Measurements from ENCODE around the gene SLC44A2.
"Not testable (repeated sequence)": the region's sequence is repeated elsewhere in the genome, so short reads cannot be mapped to it uniquely, and the experiment has no call there.

Gene SLC44A2

DNA sequence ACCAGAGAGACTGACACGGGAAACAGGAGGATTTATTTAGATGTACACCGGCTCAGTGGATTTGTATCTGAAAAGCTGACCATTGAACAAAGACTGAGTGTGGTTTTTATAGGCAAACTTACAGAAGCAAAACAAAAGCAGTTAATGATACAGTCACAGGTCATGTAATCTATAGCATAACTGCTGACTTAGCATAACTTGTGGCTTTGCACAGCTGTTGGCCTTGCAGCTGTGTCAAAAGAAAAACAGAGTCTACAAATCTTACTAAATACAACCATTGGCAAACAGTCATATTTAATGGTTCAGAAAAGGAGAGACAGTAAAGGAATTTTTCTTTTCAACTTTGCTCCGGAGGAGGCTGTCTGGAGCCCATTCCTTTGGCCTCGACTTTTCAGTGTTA lies 26.5 kb downstream of the SLC44A2 start:
- no peak for DNase-seq (ENCODE audit: low spot score)

DNA sequence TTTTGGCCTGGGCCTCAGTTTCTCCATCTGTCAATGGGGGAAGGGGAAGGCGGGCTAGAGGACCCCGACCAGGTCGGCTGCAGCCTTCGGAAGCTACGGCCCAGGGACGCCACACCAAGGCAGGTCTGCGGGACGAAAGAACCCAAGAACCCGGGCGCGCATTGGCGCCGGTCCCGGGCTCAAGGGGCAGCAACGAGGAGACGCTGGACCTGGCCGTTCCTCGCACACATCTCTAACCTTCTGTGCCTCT lies 28.1 kb downstream of the SLC44A2 start:
- no peak for DNase-seq (ENCODE audit: low spot score)

DNA sequence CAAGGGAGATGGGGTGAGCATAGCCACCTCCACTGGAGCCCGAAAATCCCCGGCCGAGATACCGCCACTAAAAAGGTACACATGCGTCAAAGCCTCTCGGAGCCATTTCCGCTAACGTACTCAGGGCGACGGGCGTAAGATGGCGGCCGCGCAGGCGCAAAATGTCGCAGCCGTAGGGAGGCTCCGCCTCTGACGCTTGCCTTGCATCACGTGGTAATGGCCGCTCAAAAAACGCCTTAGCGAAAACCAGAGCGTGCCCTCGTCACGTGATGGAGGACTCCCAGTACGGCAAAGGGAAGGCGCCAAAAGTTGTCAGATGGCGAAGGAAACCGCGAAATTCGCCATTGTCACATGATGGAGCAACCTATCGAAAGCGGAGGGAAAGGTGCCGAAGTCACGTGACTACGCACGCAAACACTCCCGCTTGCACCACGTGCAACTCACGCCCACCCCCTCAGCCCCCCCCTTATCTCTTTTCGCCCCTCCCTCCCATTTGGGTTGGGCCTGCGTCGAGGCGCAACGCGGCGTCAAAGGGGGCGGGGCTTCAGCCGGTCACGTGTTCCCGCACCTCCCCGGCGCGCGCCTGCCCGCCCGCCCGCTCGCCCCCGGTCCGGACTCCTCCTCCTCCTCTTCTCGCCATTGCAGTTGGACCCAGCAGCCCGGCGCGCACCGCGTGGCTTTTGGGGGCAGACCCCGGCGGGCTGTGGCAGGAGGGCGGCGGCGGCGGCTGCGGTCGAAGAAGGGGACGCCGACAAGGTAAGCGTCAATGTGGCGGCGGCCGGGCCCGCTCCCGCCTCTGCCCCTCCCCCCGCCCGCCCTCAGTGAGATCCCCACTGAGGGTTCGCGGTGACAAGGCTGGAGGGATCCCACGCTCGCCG lies 28.6 kb downstream of the SLC44A2 start, which contains the start of gene ILF3:
Gene ILF3 (plus strand): TSS at position 615 of the 878 bp plus-strand sequence. CDS start 16,260 bp downstream, outside the sequence.
- peak; percentile 100 for DNase-seq (ENCODE audit: low spot score)

DNA sequence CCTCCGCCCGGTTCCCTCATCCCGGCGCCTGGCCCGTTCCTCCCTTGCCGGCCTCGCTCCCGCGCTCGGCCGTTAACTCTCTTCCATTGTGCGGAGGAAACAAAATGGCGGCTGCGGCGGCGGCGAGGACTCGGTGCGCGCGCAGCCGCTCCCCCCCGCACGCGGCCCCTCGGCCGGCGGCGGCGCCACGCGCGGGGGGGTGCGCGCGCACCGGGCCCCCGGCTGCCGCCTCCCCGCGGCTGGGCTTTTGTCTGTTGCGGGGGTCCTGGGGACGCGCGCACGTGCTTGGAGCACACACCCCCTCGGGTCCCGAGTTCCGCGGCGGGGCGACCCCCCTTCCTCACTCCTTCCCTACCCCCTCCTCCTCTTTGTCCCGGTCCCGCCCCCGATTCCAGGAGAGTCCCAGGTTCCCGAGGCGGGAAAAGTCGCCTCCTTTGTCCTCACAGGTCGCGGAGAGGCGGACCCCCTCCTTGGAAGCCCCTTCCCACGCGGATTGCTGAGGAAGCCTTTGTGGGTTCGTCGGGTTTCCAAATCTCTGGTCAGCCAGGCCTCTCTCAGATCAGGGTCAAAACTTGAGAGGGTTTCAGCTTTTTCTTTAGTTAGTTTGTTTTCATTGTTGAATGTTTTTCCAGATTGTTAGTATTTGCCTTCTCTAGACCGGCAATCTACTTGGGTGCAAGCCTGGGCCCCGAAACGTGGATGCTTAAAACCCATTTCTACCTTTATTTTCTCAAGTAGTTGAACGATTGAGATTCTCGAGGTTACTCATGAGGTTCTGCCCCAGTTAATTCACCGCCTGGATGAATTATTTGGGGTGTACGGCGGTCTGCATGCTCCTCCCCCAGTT lies 29.5 kb downstream of the SLC44A2 start:
- DNase-seq (ENCODE audit: low spot score) = no peak

DNA sequence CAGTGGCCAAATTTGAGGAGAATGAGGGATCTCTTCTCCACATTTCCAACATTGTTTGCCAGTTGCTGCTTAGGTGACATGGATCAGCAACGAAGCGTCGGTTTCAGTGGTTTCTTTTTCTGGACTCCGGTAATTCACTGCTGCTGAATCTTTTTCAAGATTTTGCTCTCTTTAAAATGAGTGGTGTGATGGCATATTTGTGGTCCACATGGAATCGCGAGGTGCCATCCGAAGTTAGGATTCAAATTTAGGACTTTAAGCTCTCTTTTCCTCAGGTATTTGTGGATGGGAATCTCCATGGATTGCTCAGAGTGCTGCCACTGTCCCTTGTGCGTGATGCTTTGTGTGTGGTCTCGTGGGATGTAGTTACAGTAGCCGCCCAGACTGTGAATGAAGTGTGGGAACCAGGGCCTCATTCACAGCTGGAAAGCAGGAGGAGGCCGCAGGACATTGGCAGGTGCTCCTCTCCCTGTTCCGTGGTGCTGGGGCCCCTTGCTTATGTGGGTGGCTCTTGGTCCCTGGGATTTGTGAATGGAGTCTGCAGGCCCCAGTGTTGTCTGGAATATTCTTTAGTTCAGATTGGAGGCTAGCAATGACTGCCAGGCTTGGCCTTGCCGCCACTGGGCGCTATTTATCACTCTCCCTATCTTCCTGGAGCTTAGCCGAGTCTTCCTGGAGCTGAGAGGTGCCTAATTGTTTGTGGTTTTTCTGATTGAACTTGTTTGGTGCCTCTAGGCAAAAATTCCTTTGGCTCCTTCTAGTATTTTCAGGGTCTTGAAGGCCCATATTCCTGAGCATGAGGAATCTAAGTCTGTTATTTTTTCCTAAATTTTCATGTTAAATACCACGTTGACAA lies 30.3 kb downstream of the SLC44A2 start:
- no peak for DNase-seq (ENCODE audit: low spot score)

DNA sequence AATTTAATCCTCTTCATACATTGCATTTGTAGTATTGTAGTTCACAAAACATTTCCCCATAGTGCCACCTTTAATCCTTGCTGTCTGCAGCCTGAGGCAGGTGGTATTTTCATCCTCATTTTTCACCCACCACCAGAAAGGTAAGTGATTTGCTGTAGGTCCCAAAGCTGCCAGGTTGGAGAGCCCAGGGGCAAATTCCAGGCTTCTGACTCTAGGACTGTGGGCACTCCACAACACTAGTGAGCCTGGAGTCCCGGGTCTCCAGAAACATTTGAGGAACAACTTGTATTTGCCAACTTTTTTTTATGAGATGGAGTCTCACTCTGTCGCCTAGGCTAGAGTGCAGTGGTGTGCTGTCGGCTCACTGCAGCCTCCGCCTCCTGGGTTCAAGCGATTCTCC lies 35.0 kb downstream of the SLC44A2 start:
- DNase-seq (ENCODE audit: low spot score) = no peak

DNA sequence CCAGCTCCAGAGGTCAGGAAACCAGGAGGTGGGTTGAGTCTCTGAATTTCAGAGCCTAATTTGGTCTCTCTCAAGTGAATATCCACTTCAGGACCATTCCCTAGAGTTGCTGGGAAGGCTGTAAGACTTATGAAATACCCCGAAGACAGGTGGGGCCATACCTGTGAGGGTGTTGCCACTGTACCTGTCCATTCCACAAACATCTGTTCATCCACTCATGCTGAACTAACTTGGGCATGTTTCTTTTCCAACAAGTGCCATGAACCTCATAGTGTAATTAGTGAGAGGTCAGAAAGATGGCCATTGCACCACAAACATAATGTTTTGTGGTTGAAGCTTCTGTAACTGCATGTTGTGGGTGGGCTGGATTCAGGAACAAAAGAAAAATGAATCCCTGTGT lies 36.6 kb downstream of the SLC44A2 start:
- DNase-seq (ENCODE audit: low spot score) = no peak

DNA sequence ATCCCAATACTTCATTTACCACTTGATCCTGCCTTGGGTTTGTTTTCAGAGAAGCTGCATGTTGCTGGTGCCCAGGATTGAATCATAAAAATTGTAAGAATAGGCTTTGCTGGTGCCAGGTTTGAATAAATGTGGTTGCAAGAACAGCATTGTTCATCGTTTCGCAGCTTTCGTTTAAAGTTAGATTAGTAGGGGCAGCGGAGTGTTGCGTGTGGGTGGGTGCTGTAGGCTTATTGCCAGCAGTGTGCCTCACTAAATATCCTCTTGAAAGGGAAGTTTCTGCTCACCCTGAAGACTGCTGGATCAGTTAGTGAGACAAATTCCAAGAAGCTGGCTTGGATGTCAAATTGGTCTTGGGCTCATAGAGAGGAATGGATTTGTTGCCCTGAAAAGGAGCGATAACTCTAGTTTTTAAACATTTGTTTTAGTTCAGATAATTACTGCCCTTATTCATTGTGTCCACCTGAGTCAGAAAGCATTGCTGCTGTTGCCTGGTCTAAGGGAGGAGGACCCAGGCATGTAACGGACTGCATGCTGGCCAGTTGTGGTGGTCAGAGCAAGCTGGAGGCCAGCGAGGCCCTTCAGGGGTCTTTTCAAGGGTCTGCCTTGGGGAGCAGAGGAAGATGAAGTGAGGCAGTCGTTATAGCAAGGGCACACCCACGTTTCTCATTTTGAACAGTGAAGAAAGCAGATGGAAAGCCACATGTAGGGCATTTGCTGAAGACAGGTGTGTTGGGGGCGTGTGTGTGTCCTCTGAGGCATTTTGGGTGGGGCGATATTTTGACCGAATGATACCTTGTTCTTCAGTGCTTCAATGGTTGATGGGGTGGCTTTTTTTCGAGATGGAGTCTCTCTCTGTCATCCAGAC lies 37.3 kb downstream of the SLC44A2 start:
- no peak for DNase-seq (ENCODE audit: low spot score)

DNA sequence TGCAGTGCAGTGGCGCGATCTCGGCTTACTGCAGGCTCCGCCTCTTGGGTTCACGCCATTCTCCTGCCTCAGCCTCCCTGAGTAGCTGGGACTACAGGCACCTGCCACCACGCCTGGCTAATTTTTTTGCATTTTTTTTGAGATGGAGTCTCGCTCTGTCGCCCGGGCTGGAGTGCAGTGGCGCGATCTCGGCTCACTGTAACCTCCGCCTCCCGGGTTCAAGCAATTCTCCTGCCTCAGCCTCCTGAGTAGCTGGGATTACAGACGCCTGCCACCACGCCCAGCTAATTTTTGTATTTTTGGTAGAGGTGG lies 37.9 kb downstream of the SLC44A2 start:
- DNase-seq (ENCODE audit: low spot score) = not testable (repeated sequence)

DNA sequence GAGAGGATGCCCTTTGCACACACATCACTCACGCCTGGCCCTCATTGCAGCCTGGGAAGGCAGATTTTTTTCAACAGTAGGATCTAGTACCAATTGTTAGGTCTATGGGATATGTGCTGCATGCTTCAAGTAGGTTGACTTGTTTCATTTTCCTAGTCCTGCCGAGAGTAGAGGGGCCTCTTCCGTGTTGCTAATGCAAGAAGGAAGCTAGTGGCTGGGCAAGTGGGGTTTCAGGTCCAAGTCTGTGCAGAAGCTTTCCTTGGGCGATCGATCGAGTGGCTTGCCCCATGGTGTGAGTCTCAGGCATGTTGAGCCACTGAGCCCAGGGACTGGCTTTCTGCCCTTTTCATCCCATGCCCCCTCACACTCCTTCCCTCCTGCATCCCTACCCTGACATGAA lies 42.5 kb downstream of the SLC44A2 start:
- DNase-seq (ENCODE audit: low spot score) = no peak

DNA sequence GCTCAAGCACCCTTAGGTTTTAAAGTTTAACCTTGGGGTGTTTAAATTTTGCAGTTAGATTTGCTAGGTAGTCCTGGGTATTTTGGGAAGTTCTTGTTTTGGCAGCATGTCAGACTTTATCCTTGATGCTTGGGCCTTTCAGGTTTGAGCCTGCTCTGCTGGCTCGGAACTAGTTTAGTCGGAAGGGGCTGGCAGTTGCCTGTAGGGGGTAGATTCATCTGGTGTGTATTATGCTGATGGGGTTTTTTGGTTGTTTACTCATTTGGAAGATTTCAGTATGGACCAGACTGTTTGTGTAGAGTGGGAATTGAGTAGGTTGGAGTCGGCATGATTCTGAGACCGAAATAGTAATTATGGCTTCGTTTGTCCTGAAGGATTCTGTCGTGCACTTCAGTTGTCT lies 43.9 kb downstream of the SLC44A2 start:
- DNase-seq (ENCODE audit: low spot score) = no peak

DNA sequence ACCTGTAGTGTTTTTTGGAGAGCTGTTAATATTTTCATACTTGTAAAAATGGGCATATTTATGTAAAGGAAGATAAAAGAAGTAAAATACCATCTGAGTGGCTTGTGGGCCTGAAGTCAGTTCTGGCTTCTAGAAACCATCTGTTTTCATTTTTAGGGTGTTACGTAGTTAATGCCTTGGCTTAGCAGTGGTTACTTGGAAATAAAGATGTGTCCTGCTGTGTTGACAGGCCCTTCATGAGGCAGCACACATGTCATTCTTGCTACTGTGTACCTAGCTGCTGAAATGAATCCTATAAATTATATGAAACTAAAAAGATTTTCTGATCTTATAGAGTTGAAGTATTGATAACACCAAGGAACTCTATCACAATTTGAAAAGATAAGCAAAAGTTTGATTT lies 44.8 kb downstream of the SLC44A2 start:
- DNase-seq (ENCODE audit: low spot score) = no peak

DNA sequence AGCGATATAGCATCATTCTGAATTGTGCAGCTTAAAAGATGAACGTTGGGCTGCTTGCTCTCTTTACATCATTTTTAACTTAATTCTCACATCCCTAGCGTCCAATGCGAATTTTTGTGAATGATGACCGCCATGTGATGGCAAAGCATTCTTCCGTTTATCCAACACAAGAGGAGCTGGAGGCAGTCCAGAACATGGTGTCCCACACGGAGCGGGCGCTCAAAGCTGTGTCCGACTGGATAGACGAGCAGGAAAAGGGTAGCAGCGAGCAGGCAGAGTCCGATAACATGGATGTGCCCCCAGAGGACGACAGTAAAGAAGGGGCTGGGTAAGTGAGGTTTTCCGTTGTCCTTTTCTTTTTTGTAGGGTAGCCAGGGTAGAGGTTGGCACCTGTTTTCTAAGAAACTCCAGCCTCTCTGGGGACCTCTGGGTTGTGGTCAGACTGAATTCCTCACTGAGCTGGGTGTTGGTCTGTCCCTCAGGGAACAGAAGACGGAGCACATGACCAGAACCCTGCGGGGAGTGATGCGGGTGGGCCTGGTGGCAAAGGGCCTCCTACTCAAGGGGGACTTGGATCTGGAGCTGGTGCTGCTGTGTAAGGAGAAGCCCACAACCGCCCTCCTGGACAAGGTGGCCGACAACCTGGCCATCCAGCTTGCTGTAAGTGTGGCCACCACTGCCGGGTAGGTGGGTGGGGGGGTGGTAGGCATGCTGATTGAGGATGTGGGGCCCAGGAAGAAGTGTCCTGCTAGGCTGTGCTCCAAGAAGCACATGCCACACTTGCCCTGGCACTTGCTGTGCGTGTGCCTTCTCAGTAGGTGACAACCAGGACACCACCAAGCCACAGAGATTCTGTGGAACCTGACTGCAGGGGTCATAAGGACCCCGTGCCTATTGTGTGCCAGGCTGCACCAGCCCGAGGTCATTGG lies 45.8 kb downstream of the SLC44A2 start:
- DNase-seq (ENCODE audit: low spot score) = no peak

DNA sequence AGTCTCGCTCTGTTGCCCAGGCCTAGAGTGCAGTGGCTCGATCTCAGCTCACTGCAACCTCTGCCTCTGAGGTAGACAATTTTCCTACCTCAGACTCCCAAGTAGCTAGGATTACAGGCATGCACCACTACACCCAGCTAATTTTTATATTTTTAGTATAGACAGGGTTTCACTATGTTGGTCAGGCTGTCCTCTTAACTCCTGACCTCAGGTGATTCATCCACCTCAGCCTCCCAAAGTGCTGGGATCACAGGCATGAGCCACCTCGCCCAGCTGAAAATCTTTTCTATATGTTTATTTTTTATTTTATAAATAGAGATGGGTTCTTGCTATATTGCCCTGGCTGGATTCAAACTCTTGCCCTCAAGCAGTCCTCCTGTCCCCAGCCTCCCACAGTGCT lies 46.6 kb downstream of the SLC44A2 start:
- not testable (repeated sequence) for DNase-seq (ENCODE audit: low spot score)

DNA sequence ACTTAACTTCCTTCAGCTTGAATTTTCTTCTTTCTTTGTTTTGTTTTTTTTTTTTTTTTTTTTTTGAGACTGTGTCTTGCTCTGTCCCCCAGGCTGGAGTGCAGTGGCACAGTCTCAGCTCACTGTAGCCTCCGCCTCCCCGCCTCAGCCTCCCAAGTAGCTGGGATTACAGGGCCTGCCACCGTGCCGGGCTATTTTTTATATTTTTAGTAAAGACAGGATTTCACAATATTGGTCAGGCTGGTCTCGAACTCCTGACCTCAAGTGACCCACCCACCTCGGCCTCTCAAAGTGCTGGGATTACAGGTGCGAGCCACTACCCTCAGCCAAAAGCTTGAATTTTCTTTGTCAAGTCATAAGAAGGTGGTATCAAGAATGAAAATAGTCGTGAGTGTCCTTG lies 49.9 kb downstream of the SLC44A2 start:
- DNase-seq (ENCODE audit: low spot score) = not testable (repeated sequence)

DNA sequence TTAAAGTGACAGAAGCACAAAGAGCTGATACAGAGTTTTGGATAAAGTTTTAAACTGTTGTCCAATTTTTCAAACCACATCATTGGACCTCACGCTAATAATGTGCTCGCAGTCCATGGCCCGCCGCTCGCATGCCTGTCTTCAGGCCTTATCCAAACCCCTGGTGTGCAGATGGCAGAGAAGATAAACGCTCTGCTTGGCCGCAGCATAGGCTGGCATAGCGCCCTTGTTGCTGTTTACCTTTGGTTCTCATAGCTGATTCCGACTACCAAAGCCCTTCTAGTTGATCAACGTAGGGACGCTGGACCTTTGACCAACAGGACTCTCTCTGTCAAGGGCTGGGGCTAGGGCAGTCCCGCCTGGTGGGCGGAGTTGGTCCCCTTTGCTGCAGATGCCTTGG lies 52.4 kb downstream of the SLC44A2 start:
- DNase-seq (ENCODE audit: low spot score) = no peak

DNA sequence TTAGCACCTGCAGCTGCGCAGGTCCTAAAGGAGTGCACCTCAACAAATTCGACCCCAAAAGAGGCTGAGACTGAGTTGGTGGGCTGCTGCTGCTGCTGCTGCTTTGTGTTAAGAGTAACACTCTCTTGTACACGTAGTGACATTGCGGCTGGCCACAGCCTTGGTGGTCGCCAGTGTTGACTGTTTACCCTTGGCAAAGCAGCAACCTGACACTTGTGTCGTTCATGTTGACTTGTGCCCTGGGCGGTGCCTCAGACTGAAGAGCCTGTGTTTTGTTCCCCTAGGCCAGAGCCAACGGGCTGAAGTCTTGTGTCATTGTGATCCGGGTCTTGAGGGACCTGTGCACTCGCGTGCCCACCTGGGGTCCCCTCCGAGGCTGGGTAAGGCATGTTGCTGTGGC lies 53.5 kb downstream of the SLC44A2 start:
- no peak for DNase-seq (ENCODE audit: low spot score)

DNA sequence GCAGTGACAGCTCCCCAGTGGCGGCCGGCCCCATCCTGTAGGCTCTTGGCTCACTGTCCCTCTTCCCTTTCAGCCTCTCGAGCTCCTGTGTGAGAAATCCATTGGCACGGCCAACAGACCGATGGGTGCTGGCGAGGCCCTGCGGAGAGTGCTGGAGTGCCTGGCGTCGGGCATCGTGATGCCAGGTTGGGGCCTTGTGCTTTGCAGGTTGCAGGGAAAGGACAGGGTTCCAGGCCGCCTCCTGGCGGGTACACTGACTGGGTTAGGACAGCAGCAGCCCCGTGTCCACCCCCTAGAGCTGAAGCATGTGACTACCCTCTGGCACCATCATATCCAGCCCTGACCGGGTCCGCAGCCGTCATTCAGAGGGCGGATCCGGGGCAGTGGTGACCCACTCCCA lies 54.4 kb downstream of the SLC44A2 start:
- no peak for DNase-seq (ENCODE audit: low spot score)

DNA sequence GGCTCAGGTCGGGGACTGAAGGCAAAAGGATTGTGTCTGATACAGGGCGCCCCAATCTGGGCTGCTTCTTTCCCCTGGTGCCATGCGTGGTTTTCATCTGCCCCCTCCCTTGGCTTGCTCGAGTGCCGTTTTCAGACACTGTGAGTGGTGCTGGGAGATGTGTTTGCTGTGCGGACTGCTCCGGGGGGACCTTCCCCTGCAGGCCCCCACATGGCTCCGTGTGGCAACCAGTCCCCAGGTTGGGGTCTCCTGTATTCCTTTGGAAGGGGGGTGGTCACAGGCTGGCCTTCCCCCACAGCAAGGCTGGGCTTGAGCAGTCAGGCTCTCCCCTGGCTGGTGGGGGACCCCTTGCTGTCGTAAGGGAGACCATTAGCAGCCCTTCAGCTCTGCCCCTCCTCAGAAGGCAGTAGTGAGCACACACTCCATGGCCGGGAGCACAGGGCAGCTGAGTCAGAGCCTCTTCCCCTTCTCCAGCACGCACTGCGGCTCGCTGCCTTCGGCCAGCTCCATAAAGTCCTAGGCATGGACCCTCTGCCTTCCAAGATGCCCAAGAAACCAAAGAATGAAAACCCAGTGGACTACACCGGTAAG lies 55.3 kb downstream of the SLC44A2 start:
- no peak for DNase-seq (ENCODE audit: low spot score)

DNA sequence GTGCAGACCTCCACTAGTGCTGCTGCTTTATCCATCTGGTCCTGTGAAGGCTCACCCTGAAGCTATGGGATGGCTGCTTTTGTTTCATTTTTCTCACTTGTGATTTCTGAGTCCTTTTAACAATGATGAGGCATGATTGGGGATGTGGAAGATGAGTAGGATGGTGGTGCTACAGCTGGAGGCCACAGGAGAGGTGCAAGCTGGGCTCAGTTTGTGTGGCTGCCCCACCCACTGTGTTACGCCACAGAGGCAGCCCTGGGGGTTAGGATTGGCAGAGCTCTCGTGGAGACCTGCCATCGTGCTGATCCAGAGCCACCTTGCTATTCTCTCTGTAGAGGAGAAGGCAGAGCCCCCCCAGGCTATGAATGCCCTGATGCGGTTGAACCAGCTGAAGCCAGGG lies 56.3 kb downstream of the SLC44A2 start:
- DNase-seq (ENCODE audit: low spot score) = no peak
